Suprapubic skin (tissue), 3 donors: ENCODE measurements around the gene CNNM2.

Source experiments
- POLR2AphosphoS5 ChIP-seq, 3 donors: sonication (generic); formaldehyde crosslinking; IDR thresholded peaks; one replicate each; pipeline ENCODE4 v1.6.1; 2017; ENCODE audit warnings: antibody characterized with exemption in 3 of 3
- TF ChIP-seq, protein P1 (sequence below), 2 donors: fragments of 200-600 bp in 1 of 2; fragments of 450-650 bp in 1 of 2; sonication (generic) in 1 of 2; IDR thresholded peaks; one replicate each; pipeline ENCODE4 v1.5.1; 2016 to 2019; ENCODE audit warnings: antibody characterized with exemption in 2 of 2, mild to moderate bottlenecking in 1 of 2, moderate library complexity in 1 of 2

DNA sequence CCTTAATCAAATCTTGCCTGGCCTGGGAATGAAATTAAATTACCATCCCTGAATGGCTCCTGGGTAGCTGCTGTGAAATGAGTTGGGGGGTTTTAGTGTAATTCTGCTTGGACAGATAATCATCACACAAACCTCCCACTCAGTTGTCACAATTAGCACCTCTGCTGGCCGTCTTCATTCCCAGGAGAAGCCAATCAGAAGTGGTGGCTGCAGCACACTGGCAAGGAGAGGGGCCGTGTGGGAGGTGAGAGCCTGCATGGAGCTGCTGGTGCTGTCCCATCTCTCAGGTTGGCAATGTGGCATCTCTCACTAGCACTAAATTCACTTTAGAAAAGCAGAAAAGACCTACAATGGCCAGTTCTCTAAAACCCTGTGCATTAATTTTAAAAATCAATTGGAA lies 182.5 kb downstream of the CNNM2 start:
- TF ChIP-seq POLR2AphosphoS5 (IDR thresholded peaks at IDR 0.05) = no peak
- TF ChIP-seq, protein P1, sequence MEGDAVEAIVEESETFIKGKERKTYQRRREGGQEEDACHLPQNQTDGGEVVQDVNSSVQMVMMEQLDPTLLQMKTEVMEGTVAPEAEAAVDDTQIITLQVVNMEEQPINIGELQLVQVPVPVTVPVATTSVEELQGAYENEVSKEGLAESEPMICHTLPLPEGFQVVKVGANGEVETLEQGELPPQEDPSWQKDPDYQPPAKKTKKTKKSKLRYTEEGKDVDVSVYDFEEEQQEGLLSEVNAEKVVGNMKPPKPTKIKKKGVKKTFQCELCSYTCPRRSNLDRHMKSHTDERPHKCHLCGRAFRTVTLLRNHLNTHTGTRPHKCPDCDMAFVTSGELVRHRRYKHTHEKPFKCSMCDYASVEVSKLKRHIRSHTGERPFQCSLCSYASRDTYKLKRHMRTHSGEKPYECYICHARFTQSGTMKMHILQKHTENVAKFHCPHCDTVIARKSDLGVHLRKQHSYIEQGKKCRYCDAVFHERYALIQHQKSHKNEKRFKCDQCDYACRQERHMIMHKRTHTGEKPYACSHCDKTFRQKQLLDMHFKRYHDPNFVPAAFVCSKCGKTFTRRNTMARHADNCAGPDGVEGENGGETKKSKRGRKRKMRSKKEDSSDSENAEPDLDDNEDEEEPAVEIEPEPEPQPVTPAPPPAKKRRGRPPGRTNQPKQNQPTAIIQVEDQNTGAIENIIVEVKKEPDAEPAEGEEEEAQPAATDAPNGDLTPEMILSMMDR (IDR thresholded peaks at IDR 0.05) = no peak
